GM15510 (cell line): ENCODE measurements around the gene TTK.

Experiments used
- POLR2A ChIP-seq: IDR thresholded peaks from 3 replicates; pipeline ENCODE4 v1.6.1; 2011; ENCODE audit warnings: borderline replicate concordance; ENCODE audit not compliant: insufficient read length; ENCODE audit errors: extremely low read depth

The TTK gene

GRCh38 chr6:80004173-80005072 lies at the start of gene TTK:
TTK (plus strand) TSS chr6:80004649; CDS start chr6:80005844, 1,195 bp downstream.
- TF ChIP-seq POLR2A: peak; percentile 65

- no peak for TF ChIP-seq POLR2A
Measured at GRCh38 chr6:79954849-79955248, 49.6 kb upstream of the TTK start.

- no peak for TF ChIP-seq POLR2A
Measured at GRCh38 chr6:79964607-79965081, 39.8 kb upstream of the TTK start.

GRCh38 chr6:79967178-79967577 lies 37.3 kb upstream of the TTK start:
- no peak for TF ChIP-seq POLR2A

GRCh38 chr6:79969784-79970183 lies 34.7 kb upstream of the TTK start:
- TF ChIP-seq POLR2A: no peak

- no peak for TF ChIP-seq POLR2A
Measured at GRCh38 chr6:79971193-79971592, 33.3 kb upstream of the TTK start.

GRCh38 chr6:79981652-79982051 lies 22.8 kb upstream of the TTK start:
- no peak for TF ChIP-seq POLR2A

- TF ChIP-seq POLR2A: no peak
Measured at GRCh38 chr6:79984261-79984660, 20.2 kb upstream of the TTK start.

- no peak for TF ChIP-seq POLR2A
Measured at GRCh38 chr6:79985128-79985527, 19.3 kb upstream of the TTK start.

GRCh38 chr6:79989641-79990040 lies 14.8 kb upstream of the TTK start:
- TF ChIP-seq POLR2A: no peak

- TF ChIP-seq POLR2A: no peak
Measured at GRCh38 chr6:79993012-79993910, 11.2 kb upstream of the TTK start.

GRCh38 chr6:79993911-79994309 lies 10.5 kb upstream of the TTK start:
- no peak for TF ChIP-seq POLR2A

GRCh38 chr6:79997728-79998127 lies 6.7 kb upstream of the TTK start:
- TF ChIP-seq POLR2A: no peak

- no peak for TF ChIP-seq POLR2A
Measured at GRCh38 chr6:80001337-80001736, 3.1 kb upstream of the TTK start.

GRCh38 chr6:80003826-80004172 lies 650 bp upstream of the TTK start:
- no peak for TF ChIP-seq POLR2A
